ENCODE measurements around the gene KLHL40.

Gene KLHL40, protein sequence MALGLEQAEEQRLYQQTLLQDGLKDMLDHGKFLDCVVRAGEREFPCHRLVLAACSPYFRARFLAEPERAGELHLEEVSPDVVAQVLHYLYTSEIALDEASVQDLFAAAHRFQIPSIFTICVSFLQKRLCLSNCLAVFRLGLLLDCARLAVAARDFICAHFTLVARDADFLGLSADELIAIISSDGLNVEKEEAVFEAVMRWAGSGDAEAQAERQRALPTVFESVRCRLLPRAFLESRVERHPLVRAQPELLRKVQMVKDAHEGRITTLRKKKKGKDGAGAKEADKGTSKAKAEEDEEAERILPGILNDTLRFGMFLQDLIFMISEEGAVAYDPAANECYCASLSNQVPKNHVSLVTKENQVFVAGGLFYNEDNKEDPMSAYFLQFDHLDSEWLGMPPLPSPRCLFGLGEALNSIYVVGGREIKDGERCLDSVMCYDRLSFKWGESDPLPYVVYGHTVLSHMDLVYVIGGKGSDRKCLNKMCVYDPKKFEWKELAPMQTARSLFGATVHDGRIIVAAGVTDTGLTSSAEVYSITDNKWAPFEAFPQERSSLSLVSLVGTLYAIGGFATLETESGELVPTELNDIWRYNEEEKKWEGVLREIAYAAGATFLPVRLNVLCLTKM

GRCh38 chr3:42685363-42685881, at the start of gene KLHL40:
Gene KLHL40, plus strand, starts transcription at chr3:42685537. Its CDS starts 82 bp downstream, at chr3:42685619.
- DNase-seq, result no peak

DNA sequence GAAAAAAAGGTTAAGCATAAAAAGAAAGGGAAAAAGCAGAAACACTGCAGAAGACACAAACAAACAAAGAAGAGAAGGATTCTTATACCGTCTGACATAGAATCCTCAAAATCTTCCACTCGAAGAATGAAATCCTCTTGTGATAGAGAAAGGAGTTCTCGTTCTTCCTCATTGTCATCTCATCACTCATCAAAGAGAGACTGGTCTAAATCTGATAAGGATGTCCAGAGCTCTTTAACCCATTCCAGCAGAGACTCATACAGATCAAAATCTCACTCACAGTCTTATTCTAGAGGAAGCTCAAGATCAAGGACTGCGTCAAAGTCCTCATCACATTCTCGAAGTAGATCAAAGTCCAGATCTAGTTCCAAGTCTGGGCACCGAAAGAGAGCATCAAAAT, 48.3 kb upstream of the KLHL40 start:
- DNase-seq, result no peak

DNA sequence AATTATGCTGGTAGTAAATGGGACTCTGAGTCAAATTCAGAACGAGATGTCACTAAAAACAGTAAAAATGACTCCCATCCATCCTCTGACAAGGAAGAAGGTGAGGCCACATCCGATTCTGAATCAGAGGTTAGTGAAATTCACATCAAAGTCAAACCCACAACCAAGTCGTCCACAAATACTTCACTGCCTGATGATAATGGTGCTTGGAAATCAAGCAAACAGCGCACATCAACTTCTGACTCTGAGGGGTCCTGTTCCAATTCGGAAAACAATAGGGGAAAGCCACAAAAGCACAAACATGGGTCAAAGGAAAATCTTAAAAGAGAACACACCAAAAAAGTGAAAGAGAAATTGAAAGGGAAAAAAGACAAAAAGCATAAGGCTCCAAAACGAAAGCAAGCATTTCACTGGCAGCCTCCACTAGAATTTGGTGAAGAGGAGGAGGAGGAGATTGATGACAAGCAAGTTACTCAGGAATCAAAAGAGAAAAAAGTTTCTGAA, 46.9 kb upstream of the KLHL40 start:
- no peak for DNase-seq

DNA sequence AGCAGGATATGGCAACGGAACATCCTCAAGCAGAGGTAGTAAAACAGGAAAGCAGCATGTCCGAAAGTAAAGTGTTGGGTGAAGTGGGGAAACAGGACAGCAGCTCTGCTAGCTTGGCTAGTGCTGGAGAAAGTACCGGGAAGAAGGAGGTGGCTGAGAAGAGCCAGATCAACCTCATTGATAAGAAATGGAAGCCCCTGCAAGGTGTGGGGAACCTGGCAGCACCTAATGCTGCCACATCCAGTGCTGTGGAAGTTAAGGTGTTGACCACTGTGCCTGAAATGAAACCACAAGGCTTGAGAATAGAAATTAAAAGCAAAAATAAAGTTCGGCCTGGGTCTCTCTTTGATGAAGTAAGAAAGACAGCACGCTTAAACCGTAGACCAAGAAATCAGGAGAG, 46.1 kb upstream of the KLHL40 start:
- DNase-seq, result no peak

- DNase-seq, result no peak
Observed at GRCh38 chr3:42640129-42640528, 45.2 kb upstream of the KLHL40 start.

- no peak for DNase-seq
Observed at GRCh38 chr3:42640771-42641370, 44.5 kb upstream of the KLHL40 start.

- DNase-seq, result no peak
Observed at GRCh38 chr3:42647821-42648459, 37.4 kb upstream of the KLHL40 start.

DNA sequence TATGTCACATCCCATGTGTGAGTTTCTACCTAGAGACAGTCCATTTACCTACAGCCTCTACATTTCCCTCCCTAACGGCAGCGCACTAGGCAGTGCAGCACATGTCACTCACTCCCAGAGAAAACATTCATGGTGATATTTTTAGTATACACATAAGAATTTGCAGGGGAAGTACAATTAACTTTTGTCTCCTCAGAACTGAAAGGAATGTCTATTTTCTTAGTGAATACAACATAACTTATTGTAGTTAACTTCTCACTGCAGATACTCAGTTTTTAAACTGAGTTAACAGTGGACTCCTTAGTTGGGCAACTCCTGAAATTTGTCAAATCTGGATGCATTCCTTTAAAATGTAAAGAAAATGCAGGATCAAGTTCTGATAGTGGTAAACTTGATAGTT, 36.3 kb upstream of the KLHL40 start:
- DNase-seq, result no peak

GRCh38 chr3:42649783-42650182, 35.6 kb upstream of the KLHL40 start:
- no peak for DNase-seq

GRCh38 chr3:42651248-42652091, 33.9 kb upstream of the KLHL40 start:
- DNase-seq, result no peak

DNA sequence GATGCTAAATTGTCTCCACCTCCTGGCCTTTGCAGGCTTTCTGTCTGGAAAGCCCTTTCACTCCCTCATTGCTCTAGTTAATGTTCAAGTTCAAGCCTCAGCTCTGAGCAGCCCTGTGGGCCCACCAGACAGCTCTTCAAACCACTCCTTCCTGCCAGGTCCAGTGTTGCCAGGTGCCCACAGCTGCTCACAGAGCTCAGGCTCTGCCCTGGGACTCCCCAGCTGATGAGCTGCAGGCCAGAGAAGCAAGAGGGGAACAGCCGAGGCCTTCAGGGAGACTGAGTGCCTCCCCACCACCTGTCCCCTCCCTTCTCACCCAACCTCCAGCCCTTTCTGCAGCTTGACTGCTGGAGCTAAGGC, 33.1 kb upstream of the KLHL40 start:
- no peak for DNase-seq

DNA sequence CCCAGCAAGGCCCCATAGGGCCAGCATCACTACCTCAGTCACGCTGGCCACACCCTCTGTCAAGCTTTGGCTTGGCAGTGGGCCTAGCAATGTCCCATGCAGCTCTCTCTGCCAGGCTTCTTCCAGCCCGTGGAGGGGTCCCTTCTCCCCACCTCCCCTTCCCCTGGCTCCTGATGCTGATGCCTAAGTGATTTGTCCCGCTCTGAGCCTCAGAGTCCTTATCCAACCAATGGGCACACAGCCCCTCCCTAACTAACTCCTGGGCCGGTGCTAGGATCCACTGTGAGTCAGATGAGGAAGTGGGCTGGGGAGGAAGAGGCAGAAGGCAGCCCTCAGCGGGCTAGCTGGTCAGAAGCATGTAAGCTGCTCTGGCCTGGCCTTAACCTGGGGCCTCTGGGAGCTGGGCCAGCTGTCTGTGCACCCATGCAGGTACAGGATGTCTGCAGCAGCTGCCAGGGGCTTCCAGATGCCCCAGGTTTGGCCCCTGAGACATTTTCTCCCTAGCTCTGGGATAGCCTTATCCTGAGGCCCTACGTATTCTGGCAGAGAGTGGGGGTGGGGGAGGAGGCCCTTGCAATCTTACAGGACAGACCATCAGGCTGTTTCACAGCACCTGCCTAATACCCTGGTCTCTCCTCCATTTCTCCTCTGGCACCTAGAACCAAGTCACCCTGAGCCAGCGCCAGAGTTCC, 32.6 kb upstream of the KLHL40 start:
- DNase-seq, result no peak

GRCh38 chr3:42653303-42653559, 32.1 kb upstream of the KLHL40 start:
- DNase-seq, result no peak

DNA sequence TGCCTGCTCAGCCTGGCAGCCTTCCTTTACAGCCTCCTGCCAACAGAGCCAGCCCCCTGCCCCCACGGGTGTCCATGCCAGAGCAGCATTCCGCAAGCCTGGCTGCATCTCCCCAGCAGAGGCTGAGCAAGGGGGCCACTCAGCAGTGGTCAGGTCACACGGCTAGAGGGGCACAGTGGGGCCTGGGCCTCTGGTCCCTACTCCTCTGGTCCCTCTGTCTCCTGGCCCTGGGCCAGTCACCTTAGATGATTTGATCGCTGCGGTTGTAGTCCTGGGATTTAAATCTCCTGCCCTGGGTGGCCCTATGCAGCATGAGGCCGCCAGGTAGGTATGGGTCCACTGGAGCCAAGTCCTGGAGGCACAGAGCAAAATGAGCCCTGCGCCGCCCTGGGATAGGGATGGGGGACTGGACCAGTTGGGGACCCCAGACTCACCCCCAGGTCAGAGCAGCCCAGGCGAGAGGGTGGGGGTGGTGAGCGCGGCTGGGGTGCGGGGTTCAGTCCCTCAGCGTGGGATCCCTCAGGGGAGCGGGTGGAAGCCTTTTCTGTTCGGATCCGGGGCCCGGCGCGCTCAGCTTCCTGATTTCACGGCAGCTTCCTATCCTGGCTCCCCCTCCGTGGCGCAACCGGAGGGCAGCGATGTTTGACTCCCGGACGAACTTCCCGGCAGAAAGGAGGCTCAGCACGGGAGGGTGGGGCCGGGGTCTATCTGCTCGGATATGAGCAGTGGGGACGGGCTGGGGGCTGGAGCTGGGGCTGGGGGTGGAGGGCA, 31.6 kb upstream of the KLHL40 start, which contains the start of gene ZBTB47:
ZBTB47 (plus strand) TSS at position 138 of the 771 bp plus-strand sequence. CDS start 4,659 bp downstream, outside the sequence.
- DNase-seq, result no peak

- no peak for DNase-seq
Observed at GRCh38 chr3:42654331-42655201, 30.8 kb upstream of the KLHL40 start.

DNA sequence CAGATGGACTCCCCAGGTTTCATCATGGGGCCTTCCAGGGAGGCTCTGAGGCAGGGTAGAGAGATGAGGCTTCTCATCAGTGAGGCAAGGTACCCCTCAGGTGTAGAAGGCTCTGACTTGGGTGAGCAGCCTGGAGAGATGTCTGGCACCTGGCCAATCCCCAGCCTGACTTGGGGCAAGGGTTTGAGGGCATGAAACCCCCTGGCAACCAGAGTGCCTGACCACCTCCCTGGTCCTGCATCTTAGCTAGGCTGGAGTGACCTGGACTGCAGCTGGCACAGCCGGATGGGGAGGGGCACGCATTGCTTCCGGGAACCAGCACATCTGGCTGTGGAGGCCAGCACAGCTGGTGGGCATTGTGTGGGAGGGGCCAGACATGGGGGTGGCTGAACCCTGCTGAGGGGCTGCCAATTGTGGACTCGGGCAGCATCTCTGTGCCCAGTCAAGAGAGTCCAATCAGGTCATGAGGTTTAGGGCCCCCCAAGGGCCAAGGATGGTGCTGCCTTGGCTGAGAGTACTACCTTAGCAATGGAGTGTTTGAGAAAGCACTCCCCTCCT, 29.9 kb upstream of the KLHL40 start:
- no peak for DNase-seq

DNA sequence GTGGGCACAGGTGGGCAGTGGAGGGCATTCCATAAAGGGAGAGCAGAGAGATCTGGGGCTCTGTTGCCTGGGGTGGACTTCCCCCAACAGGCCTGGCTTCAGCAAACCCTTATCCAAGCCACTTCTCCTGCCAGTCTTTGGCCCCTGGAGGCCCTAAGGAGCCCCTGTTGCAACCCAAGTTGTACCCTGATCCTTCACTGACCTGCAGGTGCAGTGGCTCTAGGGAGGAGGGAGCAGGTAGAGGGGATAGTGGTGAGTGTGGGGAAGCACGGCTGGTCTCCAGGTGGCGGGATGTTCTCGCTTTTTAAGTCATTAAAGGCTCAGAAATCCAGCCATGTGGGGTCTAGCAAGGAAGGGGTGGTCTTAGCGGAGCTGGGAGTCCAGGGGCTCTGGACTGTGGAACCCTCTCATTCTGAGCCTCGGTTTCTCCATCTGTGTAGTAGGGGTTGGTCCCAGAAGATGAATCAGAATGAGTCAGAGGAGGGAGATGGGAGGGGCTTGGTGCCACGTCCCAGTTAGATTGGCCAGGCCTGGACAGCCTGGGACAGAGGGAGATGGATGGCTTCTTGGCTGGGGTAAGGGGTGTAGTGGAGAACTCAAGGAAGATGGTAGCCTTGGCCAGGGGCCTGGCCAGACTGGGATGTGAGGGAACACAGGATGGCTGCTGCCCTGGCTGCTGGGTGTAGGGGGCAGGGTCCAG, 29.2 kb upstream of the KLHL40 start:
- DNase-seq, result no peak

GRCh38 chr3:42656680-42657610, 28.4 kb upstream of the KLHL40 start:
- no peak for DNase-seq

Data from activated CD4-positive, alpha-beta T cell treated with anti-CD3 and anti-CD28 coated beads for 1 hour (primary cell).